Fibroblast of lung (primary cell): ENCODE results near the gene OR6B2.

Experiments
- CTCF ChIP-seq, 2 donors: IDR thresholded peaks in 1 of 2; conservative IDR thresholded peaks in 1 of 2; 1 replicate in 1 of 2; 2 replicates in 1 of 2; pipeline ENCODE4 v1.5.1; 2011 to 2012; ENCODE audit warnings: low read length in 2 of 2, control low read depth in 1 of 2, inconsistent platforms in 1 of 2, low read depth in 1 of 2, mild to moderate bottlenecking in 1 of 2
- EZH2 ChIP-seq: IDR thresholded peaks from 2 replicates; pipeline ENCODE4 v1.5.1; 2012; ENCODE audit warnings: low read length, control low read depth, mild to moderate bottlenecking; ENCODE audit errors: missing control alignments

DNA sequence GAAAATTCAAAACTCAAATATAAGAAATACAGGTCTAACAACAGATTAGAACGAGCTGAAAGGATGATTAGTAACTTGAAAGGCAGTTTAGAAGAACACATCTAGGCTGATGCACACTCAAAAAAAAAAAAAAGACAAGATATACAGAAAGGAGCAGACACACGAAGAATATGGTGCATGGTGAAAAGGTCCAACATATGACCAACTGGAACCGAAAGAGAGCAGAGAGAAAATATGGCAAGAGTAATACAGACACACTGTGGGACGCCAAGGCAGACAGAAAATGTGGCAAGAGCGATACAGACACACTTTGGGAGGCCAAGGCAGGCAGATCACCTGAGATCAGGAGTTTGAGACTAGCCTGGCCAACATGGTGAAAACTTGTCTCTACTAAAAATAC is 44.9 kb downstream of the OR6B2 start:
- TF ChIP-seq CTCF (conservative IDR thresholded peaks at IDR 0.05 in 1 of 2, IDR thresholded peaks at IDR 0.05 in 1 of 2; ENCODE audit: low read depth in 1 of 2, low read length in 2 of 2) (no peak), EZH2 (no peak)
